Measurements from ENCODE around the gene SSR3.

SSR3 gene

DNA sequence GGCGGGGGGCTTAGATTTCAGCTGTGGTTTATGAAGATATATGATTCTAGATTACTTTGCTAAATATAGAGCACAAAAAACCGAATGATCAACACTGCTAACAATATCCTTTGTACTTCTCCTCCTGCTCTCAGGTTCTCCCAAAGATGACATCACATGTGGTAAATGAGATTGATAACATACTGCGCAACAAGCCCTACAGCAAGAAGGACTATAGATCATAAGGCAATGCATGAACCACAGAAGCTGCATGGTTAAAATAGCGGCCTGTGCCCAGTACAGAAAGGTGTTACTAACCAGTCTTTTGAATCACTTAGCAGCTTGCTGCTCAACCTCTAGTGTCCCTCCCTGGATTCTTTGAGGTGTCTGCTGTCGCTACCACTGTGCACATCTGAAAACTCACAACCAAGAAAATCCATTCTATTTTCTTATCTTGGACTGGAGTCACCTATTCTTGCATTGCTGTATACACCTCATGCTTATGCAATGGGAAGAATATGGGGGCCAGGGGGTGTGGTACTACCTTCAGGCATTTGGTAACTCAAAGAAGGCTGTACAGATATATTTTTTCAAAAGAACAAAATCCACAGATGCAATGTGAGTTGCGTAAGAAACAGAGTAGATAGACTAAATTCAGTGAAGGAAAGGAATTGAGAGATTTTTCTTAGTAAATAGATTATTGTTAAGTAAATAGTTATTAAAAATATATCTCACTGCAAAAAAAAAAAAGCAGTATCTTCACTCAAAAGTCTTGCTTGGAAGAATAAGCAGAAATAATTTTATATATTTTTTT is 18.2 kb downstream of the SSR3 start:
- no peak for DNase-seq (ENCODE audit: low read depth, low spot score)

DNA sequence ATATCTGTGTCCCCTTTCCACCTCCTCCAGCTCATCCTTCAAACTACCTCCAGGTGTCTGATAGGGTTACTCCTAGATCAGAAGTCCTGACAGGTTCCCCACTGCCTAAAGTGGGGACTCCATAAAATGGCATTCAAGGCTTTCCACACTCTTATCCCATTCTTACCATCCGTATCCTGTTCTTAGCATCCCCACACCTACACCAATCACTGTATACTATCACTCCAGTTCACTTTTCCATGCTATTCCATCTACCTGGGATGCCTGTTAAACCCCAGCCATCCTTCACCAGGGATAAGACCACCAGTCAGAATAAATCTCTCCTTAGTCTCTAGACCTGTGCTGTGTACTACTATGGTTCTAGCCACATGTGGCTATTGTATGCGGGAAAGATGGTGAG is 19.1 kb downstream of the SSR3 start:
- DNase-seq (ENCODE audit: low read depth, low spot score) = no peak

DNA sequence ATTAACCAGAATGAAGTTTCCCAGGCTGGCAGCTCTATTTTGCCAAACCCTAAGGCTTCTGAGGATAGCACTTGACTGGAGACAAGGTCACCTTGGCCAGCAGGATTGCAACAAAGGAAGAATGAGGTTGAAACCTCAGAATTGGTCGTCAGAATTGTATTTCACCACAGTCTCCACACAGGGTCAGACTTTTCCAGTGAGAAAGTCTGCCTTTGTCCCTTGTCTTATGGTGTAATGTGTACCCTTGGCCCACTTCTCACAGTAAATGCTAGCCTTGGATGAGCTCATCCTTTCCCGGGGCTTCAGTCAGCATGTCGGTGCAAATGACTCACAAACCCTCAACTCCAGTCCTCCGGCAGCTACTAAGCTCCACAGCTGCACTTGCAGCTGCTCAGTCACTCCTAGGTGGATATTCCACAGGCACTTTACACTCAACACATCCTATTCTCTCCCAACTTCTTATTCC is 19.7 kb downstream of the SSR3 start:
- DNase-seq (ENCODE audit: low read depth, low spot score) = no peak

DNA sequence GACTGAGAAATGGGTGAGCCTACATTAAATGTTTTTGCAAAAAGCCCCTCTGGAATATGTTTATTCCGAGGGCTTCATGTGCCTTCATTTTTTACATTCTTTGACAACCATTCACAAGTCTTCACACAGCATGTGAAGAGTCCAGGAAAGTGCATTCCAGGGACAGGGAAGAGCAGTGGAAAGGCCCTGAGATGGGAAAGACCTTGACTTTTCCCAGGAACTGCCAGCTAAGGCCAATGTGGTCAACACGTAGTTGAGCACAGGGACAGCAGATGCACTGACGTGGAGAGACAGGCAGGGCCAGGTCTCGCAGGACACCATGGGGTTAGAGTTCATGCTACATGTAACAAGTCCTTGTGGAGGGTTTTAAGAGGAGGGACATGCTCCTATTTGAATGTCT is 21.7 kb downstream of the SSR3 start:
- DNase-seq (ENCODE audit: low read depth, low spot score) = no peak

DNA sequence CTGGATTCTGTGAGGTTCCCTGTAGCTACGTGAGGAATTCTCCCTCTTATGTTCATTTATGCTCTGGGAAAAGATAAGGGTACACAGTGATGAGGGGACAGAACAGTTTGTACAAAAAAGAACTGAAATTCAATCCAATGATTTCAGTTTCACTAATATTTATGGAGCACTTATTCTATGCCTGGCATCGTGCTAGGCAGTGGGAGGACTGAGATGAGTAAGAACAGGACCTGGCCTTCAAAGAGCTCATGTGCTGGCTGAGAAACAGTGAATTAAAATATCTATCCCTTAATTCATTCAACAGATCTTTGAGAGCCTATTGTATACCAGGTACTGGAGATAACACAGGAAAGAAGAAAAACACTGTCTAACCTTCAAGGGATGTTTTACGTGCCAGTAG is 22.2 kb downstream of the SSR3 start:
- DNase-seq (ENCODE audit: low read depth, low spot score) = no peak

DNA sequence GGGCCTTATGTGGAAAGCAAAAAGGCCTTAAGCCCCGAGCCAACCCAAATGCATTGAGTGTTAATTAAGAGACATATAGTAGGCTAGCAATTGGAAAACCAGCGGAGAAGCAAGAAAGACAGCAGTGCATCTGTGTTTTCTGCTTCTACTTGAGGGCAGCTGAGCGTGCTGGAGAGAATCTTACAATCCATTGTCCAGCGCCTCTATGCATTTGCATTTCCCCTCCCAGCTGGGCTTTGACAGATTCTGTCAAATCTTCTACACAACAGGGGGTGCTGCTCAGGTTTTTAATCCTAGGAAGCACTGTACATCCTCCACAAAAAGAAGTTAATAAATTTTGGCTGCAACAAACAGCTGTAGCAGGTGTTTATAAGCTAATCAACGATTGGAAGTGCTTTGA is 23.9 kb downstream of the SSR3 start:
- no peak for DNase-seq (ENCODE audit: low read depth, low spot score)

DNA sequence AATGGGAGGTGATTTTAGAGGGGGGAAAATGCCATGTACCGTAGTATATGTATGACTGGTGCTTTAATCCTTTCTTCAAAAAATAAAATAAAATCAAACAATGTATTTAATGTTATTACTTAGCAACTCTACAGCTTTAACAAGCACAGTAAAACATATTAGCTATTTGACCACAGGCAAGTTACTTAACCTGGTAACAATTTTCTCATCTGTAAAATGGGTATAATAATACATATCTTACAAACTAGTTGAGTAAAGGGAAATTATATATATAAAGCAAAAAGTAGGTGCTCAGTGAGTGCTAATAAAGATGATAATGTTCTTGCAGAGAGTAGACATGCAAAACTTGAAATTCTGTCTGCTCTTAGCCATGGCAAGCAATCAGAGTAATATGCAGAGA is 27.9 kb downstream of the SSR3 start:
- DNase-seq (ENCODE audit: low read depth, low spot score) = no peak

DNA sequence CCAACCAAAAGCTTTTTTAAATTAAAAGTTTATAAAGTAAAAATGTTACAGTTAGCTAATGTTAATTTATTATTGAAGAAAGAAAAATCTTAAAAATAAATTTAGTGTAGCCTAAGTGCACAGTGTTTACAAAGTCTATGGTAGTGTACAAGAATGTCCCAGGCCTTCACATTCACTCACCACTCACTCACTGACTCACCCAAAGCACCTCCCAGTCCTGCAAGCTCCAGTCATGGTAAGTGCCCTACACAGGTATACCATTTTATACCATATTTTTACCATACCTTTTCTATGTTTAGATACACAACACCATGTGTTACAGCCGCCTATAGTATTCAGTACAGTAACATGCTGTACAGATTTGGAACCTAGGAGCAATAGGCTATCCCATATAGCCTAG is 29.1 kb downstream of the SSR3 start:
- DNase-seq (ENCODE audit: low read depth, low spot score) = no peak

DNA sequence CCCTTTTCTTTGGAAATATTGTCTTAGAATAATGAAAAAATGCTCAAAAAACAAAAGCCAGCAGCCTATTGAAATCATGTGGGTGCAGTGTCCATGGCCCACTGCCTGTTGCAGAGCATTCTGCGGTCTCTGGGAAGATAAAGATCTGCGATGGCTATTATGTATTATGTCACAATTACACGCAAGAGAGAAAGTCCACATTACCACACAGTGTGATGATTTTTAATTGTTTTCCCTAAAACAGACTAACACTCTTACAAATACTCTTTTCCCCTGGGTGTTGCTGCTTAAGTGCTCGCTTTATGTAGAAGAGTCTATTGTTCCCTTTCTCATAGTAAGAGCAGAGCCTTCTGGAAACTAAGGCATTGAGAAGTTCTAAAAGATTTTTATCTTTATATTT is 32.2 kb downstream of the SSR3 start:
- DNase-seq (ENCODE audit: low read depth, low spot score) = no peak

DNA sequence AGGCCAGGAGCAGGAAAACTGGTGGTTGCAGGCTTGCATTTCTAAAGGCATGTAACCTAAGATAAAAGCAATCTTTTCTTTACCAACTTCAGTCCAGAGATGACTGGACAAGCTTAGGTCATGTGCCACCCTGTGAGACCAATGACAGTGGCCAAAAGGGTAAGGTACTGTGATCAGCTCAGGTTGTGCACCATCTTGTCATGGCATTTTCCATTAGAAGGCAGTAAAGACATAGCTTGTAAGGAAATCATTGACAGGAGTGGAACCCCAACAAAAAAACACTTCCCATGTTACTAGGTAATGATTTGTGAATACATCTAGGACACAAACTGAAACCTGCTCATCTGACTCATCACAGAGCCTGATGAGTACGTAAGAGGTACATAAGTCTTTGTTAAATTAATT is 35.2 kb downstream of the SSR3 start:
- DNase-seq (ENCODE audit: low read depth, low spot score) = no peak

DNA sequence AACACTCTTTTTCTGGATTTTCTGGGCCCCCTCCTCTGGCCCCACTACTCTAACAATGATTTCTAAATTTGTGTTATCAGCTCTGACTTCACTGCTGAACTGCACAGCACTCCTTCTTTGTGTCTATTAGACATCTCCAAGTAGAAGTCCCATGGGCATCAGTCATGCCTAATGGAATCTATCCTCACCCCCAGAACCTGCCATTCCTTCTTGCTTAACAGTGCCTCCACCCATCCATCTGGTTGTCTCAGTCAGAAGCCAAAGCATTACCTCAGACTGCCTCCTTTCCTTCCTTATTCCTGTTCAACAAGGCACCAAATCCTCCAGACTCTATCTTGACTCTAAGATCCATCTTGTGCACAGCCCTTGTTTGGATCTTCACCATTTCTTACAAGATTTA is 36.2 kb downstream of the SSR3 start:
- no peak for DNase-seq (ENCODE audit: low read depth, low spot score)

DNA sequence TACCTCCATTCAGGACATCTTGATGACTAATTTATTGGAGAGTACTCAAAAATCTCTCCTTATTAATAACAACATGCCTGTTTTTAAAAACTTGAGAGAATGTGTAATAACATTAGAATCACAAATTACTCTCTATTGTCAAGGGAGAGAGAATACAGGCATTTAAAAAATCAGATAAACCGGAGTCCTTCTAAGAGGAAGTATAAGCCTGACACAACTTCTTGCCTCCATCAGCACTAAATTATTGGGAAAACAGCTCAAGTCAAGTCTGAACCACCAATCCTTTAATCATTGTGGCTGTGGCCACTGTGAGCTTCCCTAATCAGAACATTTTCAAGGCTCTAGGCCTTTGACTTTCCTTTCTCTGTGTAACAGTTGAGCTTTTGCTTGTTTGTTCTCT is 38.0 kb downstream of the SSR3 start:
- no peak for DNase-seq (ENCODE audit: low read depth, low spot score)

DNA sequence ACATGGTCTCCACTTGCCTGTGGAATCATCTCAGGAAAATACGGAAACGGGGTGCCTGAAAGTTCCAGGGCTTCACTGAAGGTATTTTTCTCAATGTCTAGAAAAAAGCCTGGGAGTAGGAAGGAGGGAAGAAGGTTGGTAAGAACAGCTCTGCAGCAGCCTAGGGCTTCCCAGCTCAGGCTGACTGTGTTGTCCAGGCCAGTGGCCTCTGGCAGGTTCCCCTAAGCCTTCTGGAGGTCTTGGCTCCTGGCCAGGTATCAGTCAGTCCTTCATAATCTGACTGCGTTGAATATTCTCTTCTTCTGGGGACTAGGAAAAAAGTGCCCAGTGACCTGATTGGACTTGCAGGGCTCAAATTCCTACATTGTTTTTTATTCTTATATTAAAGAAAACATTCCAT is 38.6 kb downstream of the SSR3 start:
- DNase-seq (ENCODE audit: low read depth, low spot score) = no peak

DNA sequence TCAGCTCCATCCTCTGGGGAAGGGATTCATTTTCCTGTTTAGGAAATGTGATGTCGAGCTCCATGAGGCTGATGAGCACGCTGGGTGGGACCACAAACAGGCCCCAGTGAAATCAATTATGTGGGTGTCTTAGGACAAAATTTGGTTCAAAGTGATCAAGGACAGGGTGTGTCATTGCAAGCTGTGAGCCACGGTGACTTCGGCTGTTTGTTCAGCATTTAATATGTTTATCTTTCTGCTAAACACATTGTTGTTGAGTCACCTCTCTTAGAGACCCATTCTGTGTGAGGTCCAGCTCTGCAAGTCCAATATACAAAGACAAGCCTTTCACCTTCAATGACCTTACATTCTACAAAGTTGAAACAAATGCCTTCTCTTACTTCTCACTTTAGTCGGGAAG is 41.3 kb downstream of the SSR3 start:
- DNase-seq (ENCODE audit: low read depth, low spot score) = no peak

DNA sequence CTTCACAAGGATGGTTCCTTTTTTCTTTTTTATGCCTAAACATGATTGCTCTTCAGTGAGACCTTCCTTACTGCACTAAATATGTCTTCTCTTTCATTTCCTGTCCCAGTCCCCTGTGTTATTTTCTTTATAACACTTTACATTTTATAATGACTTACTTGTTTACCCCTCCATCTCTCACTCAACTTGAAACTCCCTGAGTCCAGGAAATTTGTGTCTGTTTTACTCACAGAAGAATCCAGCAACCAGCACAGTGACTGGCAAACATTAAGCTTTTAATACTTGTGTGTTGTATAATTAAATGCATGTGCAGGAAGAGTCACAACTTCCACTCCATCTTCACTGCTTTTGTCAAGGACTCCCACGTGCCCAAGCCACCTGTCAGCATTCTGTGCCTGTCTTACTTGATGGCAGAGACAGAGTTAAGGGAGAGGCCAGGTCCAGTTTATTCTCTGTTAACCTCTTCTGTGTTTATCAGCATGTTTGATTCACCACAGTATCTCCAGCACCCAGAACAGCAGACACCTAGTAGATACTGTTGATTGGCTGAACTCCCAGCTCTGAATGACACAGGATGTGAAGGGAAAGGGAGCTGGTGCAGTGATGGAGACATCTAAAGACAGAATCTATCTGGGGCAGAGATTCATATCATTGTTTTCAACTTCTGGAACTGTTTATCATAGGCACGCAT is 42.8 kb downstream of the SSR3 start:
- DNase-seq (ENCODE audit: low read depth, low spot score) = no peak

DNA sequence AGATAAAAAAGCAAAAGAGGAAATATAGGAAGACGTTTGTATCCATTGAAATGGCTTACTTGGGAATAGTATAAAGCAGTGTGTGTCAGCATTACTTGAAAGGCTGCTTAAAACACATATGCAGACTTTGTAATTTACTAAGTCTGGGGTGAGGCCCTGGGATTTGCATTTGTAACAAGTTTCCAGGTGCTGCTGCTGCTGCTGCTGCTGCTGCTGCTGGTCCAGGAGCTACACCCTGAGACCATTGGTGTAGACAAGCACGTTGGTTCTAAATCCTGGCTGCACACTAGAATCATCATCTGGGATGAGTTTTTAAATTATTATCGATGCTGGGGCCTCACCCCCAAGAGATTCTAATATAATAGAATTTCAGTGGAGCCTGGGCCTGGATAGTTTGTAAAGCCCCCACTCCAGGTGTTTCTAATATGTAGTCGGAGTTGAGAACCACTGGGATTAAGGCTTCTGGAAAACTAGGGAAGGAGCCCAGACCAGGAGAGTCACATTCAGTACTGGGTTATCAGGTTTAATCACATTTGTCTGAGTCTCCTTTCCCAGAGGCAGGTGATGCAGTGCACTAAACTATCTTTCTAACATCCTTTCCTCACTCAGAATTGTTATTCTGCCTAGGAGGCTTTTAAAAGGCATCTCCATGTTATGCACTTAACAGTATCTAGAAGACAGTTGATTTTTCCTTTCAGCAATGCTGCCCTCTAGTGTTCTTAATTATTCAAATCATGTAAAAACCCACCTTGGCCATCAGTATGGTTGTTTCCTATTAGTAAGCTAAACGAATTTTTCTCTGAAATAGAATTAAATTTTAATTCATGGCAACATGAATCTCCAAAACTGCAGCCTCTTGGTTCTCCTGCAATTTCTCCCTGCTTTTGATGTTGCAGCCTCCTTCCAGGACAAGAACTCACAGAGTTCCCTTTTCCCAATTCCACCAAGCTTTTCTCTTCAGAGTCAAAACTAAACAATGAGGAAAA is 45.4 kb downstream of the SSR3 start:
- no peak for DNase-seq (ENCODE audit: low read depth, low spot score)

DNA sequence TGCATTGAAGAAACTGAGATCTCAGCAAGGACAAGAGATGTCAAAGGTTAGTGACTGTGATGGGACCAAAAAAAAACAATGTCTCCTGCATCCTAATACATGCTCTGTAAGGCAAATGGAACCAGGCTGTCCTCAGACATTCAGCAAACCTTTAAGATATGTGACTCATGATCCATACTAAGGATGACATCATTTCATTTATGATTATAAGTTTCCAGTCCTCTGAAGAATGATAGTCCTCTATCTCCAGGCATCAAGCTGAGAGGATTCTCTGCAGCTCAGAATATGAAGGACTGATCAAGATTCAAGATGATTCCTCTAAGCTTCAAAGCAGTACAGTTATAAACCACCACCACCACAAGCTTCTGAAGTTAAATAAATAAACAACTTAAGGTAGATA is 47.6 kb downstream of the SSR3 start:
- no peak for DNase-seq (ENCODE audit: low read depth, low spot score)

DNA sequence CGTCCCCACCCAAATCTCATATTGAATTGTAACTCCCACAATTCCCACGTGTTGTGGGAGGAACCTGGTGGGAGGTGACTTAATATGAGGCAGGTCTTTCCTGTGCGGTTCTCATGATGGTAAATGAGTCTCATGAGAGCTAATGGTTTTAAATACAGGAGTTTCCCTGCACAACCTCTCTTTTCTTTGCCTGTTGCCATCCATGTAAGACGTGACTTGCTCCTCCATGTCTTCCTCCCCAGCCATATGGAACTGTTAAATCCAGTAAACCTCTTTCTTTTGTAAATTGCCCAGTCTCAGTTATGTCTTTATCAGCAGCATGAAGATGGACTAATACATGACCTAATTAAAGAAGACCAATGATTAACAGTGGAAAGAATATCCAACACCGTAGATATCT is 56.6 kb downstream of the SSR3 start:
- no peak for DNase-seq (ENCODE audit: low read depth, low spot score)

DNA sequence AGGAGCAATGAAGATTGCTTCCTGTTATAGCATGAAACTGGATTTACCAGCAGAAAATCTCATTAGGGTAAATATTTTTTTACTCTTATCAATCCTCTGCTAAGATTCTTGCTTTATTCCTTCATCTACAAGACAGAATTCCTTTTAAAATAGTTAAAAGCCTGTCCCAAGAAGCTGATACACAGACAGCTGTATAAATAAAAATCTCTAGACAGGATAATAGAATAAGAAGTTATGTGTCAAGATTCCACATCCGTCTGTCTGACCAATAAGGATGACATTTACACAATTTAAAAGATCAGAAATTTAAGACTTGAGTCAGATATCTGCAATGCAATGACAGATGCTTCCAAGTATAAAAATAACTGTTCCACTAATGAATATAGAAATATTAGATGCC is 57.6 kb downstream of the SSR3 start:
- DNase-seq (ENCODE audit: low read depth, low spot score) = no peak

DNA sequence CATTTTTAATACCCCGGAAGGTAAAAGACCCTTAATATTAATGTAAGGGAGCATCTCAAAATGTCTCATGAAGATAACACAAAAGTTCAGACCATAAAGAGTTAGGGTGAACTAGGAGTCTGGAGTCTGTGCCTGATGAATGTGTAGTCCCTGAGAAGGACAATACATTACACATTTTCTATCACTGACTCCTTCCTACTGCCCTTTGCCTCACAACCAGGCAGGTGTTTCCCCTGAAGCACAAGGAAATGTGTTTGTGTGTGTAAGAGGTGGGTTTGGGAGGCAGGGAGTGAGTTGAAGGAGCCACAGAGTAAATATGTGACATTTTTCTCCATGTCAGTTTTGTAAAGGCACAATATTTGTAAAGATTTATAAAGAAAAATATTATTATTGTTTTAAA is 59.1 kb downstream of the SSR3 start:
- no peak for DNase-seq (ENCODE audit: low read depth, low spot score)

DNA sequence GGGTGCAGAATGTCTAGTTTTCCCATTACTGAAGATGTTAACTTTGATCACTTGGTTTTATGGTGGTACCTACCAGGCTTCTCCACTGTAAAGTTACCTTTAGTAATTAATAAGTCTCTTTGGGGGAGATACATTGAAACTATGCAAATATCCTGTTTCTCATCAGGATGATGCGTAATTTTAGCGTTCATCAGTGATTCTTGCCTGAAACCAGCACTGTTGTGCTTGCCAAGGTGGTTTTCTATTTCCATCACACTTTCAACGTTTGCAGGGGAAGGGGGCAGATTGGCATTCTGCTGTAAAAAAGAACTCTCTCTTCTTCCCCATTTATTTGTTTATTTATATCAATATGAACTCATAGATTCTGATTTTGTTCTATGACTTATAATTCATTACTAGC is 61.0 kb downstream of the SSR3 start:
- no peak for DNase-seq (ENCODE audit: low read depth, low spot score)

DNA sequence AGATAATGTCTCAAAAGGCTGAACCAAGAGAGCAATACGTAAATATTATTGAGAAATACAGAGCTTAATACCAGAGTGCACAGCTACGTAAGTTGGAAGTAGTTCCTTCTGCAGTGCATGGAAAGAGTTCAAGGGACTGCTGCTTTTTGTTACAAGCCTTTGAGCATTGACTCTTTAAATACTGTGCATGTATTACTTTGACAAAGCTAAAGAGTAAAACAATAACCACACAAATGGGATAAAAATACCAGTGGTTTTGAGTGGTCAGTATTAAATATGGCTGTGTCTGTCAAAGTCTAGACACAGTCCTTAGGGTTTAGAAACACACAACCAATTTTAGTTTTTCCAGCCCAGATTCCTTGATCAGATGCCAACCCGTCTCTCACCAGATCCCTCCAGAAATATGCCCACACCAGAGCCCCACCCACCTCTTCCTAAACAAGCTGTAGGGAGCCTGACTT is 62.1 kb downstream of the SSR3 start:
- DNase-seq (ENCODE audit: low read depth, low spot score) = no peak
